ENCODE measurements around the gene HEATR9.

Gene HEATR9

GRCh38 chr17:35808240-35808961 is 60.3 kb downstream of the HEATR9 start:
- H2AFZ ChIP-seq (ENCODE audit: low read depth, low read length, severe bottlenecking): peak overlapping the region; percentile 74
- H3K9me3 ChIP-seq (ENCODE audit: insufficient read depth, low read length): no peaks in the 10 kb centered on the region
- peak overlapping the region; percentile 73 for H3K4me2 ChIP-seq (ENCODE audit: low read depth, low read length, poor library complexity, severe bottlenecking)
- peaks cover 8% of the 10 kb centered on the region for H3K36me3 ChIP-seq (ENCODE audit: low read length)
- peaks cover 41% of the 10 kb centered on the region for H3K79me2 ChIP-seq (ENCODE audit: insufficient read depth, low read length)
- peak overlapping the region; percentile 84 for H3K9ac ChIP-seq (ENCODE audit: low read length)
- H3K27me3 ChIP-seq (ENCODE audit: low read length): no peaks in the 10 kb centered on the region
- H3K4me3 ChIP-seq (ENCODE audit: insufficient read depth, low read length, poor library complexity, severe bottlenecking): peak overlapping the region; percentile 96
- H3K27ac ChIP-seq (ENCODE audit: low read depth, low read length): peak overlapping the region; percentile 86
- no peaks in the 10 kb centered on the region for H3K9me2 ChIP-seq (replicated peaks; ENCODE audit: insufficient read depth, low read length)
- peaks cover 17% of the 10 kb centered on the region for H3F3A ChIP-seq (ENCODE audit: insufficient read depth)
- peaks cover 29% of the 10 kb centered on the region for H4K20me1 ChIP-seq (ENCODE audit: low read depth, low read length)
- no peak for TF ChIP-seq CTCF (IDR thresholded peaks at IDR 0.05; ENCODE audit: insufficient read depth, low read length, poor library complexity, severe bottlenecking)
- no peak for TF ChIP-seq EZH2phosphoT487 (conservative IDR thresholded peaks at IDR 0.05; ENCODE audit: low read length)

- H3K4me2 ChIP-seq (ENCODE audit: low read depth, low read length, poor library complexity, severe bottlenecking): peak overlapping the region; percentile 73
- H2AFZ ChIP-seq (ENCODE audit: low read depth, low read length, severe bottlenecking): no peak overlapping the region
- H3K4me3 ChIP-seq (ENCODE audit: insufficient read depth, low read length, poor library complexity, severe bottlenecking): no peak overlapping the region
- no peaks in the 10 kb centered on the region for H3K27me3 ChIP-seq (ENCODE audit: low read length)
- peak overlapping the region; percentile 84; the same call in 1 of the 2 replicates for H3K9ac ChIP-seq (ENCODE audit: low read length)
- peaks cover 14% of the 10 kb centered on the region for H3F3A ChIP-seq (ENCODE audit: insufficient read depth)
- H3K27ac ChIP-seq (ENCODE audit: low read depth, low read length): no peak overlapping the region
- H3K79me2 ChIP-seq (ENCODE audit: insufficient read depth, low read length): peaks cover 33% of the 10 kb centered on the region
- peaks cover 22% of the 10 kb centered on the region for H4K20me1 ChIP-seq (ENCODE audit: low read depth, low read length)
- H3K9me2 ChIP-seq (replicated peaks; ENCODE audit: insufficient read depth, low read length): no peaks in the 10 kb centered on the region
- H3K36me3 ChIP-seq (ENCODE audit: low read length): peaks cover 8% of the 10 kb centered on the region
- no peaks in the 10 kb centered on the region for H3K9me3 ChIP-seq (ENCODE audit: insufficient read depth, low read length)
- no peak for TF ChIP-seq CTCF (IDR thresholded peaks at IDR 0.05; ENCODE audit: insufficient read depth, low read length, poor library complexity, severe bottlenecking)
- no peak for TF ChIP-seq EZH2phosphoT487 (conservative IDR thresholded peaks at IDR 0.05; ENCODE audit: low read length)
These were observed 61.1 kb downstream of the HEATR9 start for GRCh38 chr17:35807371-35808144.
